ENCODE results near the gene THPO. TPM values are rescaled to one million over a fixed set of nuclear protein-coding genes. Genes with fewer than 3 reads are reported as not detected.

The THPO gene
- total and polyA plus RNA-seq, 9 of the 15 experiments (the other 6 are each of a cell fraction or from before 2014, with no cell fraction given), result 0.11 to 1.1 (median 0.35) TPM; not detected in 1

- TF ChIP-seq, protein P1, sequence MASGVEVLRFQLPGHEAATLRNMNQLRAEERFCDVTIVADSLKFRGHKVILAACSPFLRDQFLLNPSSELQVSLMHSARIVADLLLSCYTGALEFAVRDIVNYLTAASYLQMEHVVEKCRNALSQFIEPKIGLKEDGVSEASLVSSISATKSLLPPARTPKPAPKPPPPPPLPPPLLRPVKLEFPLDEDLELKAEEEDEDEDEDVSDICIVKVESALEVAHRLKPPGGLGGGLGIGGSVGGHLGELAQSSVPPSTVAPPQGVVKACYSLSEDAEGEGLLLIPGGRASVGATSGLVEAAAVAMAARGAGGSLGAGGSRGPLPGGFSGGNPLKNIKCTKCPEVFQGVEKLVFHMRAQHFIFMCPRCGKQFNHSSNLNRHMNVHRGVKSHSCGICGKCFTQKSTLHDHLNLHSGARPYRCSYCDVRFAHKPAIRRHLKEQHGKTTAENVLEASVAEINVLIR (CRISPR knock-in tag; IDR thresholded peaks at IDR 0.05), result no peak
- no peak for TF ChIP-seq PHF8 (IDR thresholded peaks at IDR 0.05; ENCODE audit: borderline replicate concordance, low read length)
- TF ChIP-seq FOXK1 (CRISPR knock-in tag; IDR thresholded peaks at IDR 0.05; ENCODE audit: borderline replicate concordance), result no peak
- no peak for TF ChIP-seq KDM1A (IDR thresholded peaks at IDR 0.05)
- TF ChIP-seq JUN (IDR thresholded peaks at IDR 0.05; ENCODE audit: borderline replicate concordance, low read depth, low read length), result no peak
- TF ChIP-seq JUN (CRISPR knock-in tag; IDR thresholded peaks at IDR 0.05; ENCODE audit: borderline replicate concordance), result no peak
- TF ChIP-seq, protein P2, sequence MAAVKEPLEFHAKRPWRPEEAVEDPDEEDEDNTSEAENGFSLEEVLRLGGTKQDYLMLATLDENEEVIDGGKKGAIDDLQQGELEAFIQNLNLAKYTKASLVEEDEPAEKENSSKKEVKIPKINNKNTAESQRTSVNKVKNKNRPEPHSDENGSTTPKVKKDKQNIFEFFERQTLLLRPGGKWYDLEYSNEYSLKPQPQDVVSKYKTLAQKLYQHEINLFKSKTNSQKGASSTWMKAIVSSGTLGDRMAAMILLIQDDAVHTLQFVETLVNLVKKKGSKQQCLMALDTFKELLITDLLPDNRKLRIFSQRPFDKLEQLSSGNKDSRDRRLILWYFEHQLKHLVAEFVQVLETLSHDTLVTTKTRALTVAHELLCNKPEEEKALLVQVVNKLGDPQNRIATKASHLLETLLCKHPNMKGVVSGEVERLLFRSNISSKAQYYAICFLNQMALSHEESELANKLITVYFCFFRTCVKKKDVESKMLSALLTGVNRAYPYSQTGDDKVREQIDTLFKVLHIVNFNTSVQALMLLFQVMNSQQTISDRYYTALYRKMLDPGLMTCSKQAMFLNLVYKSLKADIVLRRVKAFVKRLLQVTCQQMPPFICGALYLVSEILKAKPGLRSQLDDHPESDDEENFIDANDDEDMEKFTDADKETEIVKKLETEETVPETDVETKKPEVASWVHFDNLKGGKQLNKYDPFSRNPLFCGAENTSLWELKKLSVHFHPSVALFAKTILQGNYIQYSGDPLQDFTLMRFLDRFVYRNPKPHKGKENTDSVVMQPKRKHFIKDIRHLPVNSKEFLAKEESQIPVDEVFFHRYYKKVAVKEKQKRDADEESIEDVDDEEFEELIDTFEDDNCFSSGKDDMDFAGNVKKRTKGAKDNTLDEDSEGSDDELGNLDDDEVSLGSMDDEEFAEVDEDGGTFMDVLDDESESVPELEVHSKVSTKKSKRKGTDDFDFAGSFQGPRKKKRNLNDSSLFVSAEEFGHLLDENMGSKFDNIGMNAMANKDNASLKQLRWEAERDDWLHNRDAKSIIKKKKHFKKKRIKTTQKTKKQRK (IDR thresholded peaks at IDR 0.05; ENCODE audit: borderline replicate concordance, low read depth, low read length), result no peak
- no peak for TF ChIP-seq RBM22 (IDR thresholded peaks at IDR 0.05; ENCODE audit: low read depth, low read length, poor library complexity, severe bottlenecking)
- peak; percentile 47; the same call in 1 of the 2 replicates for TF ChIP-seq POLR2A (conservative IDR thresholded peaks at IDR 0.05)
Measured at GRCh38 chr3:184332370-184333090, 45.5 kb downstream of the THPO start (continued).

Data from K562 (cell line).